Calu3 (cell line): ENCODE results near the gene CISD1. TPM values are rescaled to one million over a fixed set of nuclear protein-coding genes. Genes with fewer than 3 reads are reported as not detected.

ENCODE experiments used
- BruUV-seq: library from RNA; stranded (reverse); fragments of 400-500 nt; replicated peaks from 2 replicates; lab custom pipeline; 2021; lab: Mats Ljungman, UMichigan
- CTCF ChIA-PET: fragments of 300-600 bp; sonication (Branson Sonifier 250); formaldehyde crosslinking; loops from one replicate; lab custom pipeline; 2022; ENCODE audit warnings: antibody characterized with exemption; lab: Charles Lee
- DNase-seq: peaks from one replicate; pipeline ENCODE4 v3.0.0; 2022
- H3K27ac Mint-ChIP-seq: one replicate; pipeline ENCODE4 v1.8.0; 2022; ENCODE audit warnings: mixed read lengths; ENCODE audit not compliant: unreplicated experiment
- H3K27me3 Mint-ChIP-seq: one replicate; pipeline ENCODE4 v1.8.0; 2022; ENCODE audit warnings: mixed read lengths; ENCODE audit not compliant: unreplicated experiment
- H3K36me3 Mint-ChIP-seq: one replicate; pipeline ENCODE4 v1.8.0; 2022; ENCODE audit warnings: mild to moderate bottlenecking, moderate library complexity, mixed read lengths; ENCODE audit not compliant: insufficient read depth, unreplicated experiment
- H3K4me1 Mint-ChIP-seq: one replicate; pipeline ENCODE4 v1.8.0; 2022; ENCODE audit warnings: mild to moderate bottlenecking, low read depth, mixed read lengths; ENCODE audit not compliant: unreplicated experiment
- H3K4me3 Mint-ChIP-seq: one replicate; pipeline ENCODE4 v1.8.0; 2022; ENCODE audit warnings: mild to moderate bottlenecking, low read depth, moderate library complexity, mixed read lengths; ENCODE audit not compliant: unreplicated experiment
- H3K9me3 Mint-ChIP-seq: one replicate; pipeline ENCODE4 v1.8.0; 2022; ENCODE audit warnings: low read depth, mixed read lengths; ENCODE audit not compliant: unreplicated experiment
- intact Hi-C: fragments of 100-400 bp; cut with micrococcal nuclease; formaldehyde crosslinking; loops from one replicate; pipeline ENCODE4 v1.10.0; 2022; ENCODE audit not compliant: unreplicated experiment
- total RNA-seq: library from RNA; stranded (reverse); gene quantifications from 2 replicates; pipeline ENCODE4 v1.2.3, GENCODE V29; 2022
- TF ChIP-seq, protein P1 (sequence below): fragments of 200-600 bp; IDR thresholded peaks from one replicate; pipeline ENCODE4 v1.8.0; 2022; ENCODE audit warnings: antibody characterized with exemption; ENCODE audit not compliant: unreplicated experiment

Gene CISD1
- total RNA-seq, 1 experiment from 2014 or later = 69.0 TPM

DNA sequence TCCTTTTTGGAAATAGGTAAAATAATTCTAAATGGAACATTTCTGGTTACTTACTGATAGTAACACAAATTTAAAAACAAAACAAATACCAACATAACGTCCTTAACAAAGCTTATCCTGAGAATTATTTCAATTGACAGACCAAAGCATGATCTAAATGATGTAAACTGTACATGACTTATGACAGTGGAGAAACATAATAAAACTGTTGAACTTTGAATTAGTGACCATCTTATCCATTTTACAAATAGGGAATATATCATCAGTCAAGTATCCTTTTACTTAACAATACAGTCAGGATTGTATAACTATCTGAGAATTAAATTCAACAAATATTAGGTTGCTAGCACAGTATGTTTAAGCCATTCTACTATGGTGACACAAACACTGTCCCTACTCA lies 3.7 kb upstream of the CISD1 start:
- CTCF ChIA-PET = no interaction called here
- TF ChIP-seq, protein P1, sequence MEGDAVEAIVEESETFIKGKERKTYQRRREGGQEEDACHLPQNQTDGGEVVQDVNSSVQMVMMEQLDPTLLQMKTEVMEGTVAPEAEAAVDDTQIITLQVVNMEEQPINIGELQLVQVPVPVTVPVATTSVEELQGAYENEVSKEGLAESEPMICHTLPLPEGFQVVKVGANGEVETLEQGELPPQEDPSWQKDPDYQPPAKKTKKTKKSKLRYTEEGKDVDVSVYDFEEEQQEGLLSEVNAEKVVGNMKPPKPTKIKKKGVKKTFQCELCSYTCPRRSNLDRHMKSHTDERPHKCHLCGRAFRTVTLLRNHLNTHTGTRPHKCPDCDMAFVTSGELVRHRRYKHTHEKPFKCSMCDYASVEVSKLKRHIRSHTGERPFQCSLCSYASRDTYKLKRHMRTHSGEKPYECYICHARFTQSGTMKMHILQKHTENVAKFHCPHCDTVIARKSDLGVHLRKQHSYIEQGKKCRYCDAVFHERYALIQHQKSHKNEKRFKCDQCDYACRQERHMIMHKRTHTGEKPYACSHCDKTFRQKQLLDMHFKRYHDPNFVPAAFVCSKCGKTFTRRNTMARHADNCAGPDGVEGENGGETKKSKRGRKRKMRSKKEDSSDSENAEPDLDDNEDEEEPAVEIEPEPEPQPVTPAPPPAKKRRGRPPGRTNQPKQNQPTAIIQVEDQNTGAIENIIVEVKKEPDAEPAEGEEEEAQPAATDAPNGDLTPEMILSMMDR = no peak
- DNase-seq = no peak
- no TSS peak for BruUV-seq
- H3K27me3 Mint-ChIP-seq = no peaks in the 10 kb centered on the region
- H3K4me3 Mint-ChIP-seq = no peak overlapping the region
- H3K27ac Mint-ChIP-seq = peak overlapping the region; percentile 93
- no peaks in the 10 kb centered on the region for H3K9me3 Mint-ChIP-seq
- H3K36me3 Mint-ChIP-seq = peaks cover 41% of the 10 kb centered on the region
- intact Hi-C loops = no loop called here
- peaks cover 6% of the 10 kb centered on the region for H3K4me1 Mint-ChIP-seq

DNA sequence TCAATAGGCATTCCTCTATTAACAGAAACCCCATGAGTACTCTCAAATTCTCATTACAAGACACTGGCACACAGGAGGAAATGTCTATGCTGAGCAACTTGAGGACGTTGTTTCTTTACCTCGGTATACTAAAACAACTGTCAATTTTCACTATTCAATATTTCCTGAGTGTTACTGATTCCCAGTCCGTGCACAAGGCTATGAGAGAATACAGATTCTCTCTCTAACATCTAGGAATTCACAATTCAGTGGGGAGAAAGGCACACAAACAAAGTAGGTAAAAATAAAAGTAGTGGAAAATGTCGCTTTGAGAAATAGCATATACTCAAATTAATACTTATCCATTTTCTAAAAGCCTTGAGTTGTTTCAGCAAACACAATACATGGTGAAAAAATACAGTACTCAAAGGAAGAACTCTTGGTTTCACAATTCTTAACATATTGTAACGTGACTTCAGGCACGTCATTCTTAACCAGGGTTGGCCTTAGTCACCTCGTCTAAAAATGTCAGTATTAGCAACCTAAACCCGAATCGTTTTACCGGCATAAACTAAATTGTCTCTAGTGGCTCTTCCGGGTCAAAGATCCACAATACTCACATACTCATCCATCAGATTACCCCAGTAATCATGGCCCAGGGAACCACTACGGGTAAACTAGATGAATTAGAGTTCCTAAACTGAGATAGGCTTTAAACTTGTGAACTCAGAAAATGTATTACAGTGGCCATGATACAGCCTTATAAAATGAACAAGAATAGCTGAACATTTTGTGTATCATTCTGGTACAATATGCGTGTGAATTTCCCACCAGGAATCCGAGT lies 2.7 kb upstream of the CISD1 start:
- no peaks in the 10 kb centered on the region for H3K4me1 Mint-ChIP-seq
- no peaks in the 10 kb centered on the region for H3K27me3 Mint-ChIP-seq
- peaks cover 41% of the 10 kb centered on the region for H3K36me3 Mint-ChIP-seq
- BruUV-seq = TSS peak; percentile 32
- peak overlapping the region; percentile 100 for H3K4me3 Mint-ChIP-seq
- intact Hi-C loops = no loop called here
- CTCF ChIA-PET = interaction anchor here (0.9 kb wide), 1 partner anchor 89 kb away, joined by 3 read pairs; no protein-coding TSS in a partner anchor
- H3K27ac Mint-ChIP-seq = peak overlapping the region; percentile 93
- TF ChIP-seq, protein P1 = no peak
- H3K9me3 Mint-ChIP-seq = no peaks in the 10 kb centered on the region
- DNase-seq = no peak

DNA sequence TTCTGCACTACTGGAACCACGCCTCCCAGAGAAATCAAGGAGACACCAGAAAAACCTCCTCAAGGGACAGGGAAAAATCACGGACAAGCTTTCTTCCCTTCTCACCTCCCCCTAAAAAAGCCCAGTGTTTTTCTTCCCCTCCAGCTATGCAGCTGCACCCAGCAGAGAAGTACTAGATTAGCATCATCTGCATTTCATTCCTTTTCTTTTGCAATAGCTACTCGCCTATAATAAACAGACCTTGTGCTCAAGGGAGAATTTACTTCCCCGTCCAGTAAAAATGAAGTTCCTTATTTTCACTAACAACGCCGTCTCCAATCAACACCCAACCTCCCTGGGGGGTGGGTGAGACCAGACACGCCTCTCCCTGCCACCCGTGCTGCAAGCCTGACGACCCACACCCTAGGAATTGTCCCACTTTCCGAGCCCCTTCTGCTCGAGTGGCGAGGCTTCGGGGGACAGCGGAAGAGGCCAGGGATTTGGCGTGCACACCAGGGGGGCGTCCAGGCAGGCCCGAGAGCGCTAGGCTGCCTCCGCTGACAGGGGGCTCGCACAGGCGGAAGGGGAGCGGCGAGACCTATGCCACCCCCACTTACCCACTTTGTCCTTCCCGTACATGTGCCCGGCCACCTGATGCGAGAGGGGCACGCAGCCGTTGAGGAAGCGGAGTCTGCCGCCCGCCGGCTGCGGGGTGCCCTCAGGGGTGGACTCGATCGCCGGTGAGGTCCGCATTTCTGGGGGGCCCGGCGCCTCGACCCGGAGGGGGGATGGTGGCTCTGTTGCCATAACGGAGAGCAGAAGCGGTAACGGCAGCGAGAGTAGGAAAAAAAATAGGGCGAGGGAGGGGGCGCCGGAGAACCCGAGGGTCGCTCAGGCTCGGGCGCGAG lies 1.9 kb upstream of the CISD1 start:
- TF ChIP-seq, protein P1 = no peak
- Mint-ChIP-seq H3K4me1 (peaks cover 5% of the 10 kb centered on the region), H3K4me3 (peak overlapping the region; percentile 100), H3K9me3 (no peaks in the 10 kb centered on the region), H3K36me3 (peaks cover 41% of the 10 kb centered on the region), H3K27ac (peak overlapping the region; percentile 93), H3K27me3 (no peaks in the 10 kb centered on the region)
- peak; percentile 76 for DNase-seq
- intact Hi-C loops = no loop called here
- BruUV-seq = no TSS peak
- CTCF ChIA-PET = interaction anchor here (0.9 kb wide), 1 partner anchor 90 kb away, joined by 3 read pairs; no protein-coding TSS in a partner anchor

DNA sequence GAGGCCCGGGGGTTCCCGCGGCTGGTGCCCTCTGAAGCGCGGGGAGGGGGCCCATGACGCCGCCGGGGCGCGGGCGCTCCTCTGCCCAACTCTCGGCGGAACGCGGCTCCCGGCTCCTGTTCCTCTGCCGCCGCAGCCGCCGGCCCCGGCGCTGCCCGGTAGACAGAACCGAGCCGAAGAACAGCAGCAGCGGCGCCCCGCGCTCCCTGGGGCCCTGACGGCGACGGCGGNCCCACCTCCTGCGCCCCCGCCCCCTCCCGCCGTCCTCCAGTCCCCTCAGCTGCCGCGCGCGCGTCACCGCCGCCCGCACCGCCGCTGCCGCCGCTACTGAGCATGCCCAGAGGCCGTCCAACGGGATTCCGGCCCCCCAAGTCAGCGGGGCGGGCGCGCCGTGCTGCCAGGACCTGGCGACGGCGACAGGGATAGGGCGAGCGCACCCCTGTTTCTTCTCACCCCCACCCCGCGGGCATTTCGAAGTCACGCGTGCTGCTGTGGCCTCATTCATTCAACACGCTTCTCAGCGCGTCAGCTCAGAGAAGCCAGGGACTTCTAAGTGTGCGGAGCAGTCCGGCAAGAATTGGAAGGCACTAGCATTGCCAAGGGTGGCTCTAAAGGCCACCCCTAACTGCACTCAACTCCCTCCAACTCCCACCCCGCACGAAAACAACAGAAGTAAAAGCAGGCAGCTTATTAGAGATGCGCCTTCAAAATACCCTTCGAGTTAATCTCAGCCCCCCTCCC lies 1.1 kb upstream of the CISD1 start, which contains the start of gene IPMK:
Gene IPMK (minus strand): TSS at position 182 of the 741 bp plus-strand sequence. CDS start 283 bp downstream, outside the sequence.
- Mint-ChIP-seq H3K27me3 (no peaks in the 10 kb centered on the region), H3K4me1 (peaks cover 9% of the 10 kb centered on the region), H3K27ac (peak within 1 kb of the TSS; percentile 93), H3K4me3 (peak within 1 kb of the TSS; percentile 100), H3K36me3 (peaks cover 41% of the 10 kb centered on the region), H3K9me3 (no peaks in the 10 kb centered on the region)
- intact Hi-C loops = no loop called here
- CTCF ChIA-PET = interaction anchor here (0.6 kb wide), 2 partner anchors 31 to 128 kb away, joined by 3 to 4 read pairs; no protein-coding TSS in a partner anchor
- TF ChIP-seq, protein P1 = no peak
- peak; percentile 98 for DNase-seq
- no TSS peak for BruUV-seq
